GM19463 (cell line): ENCODE results near the gene MGAT4D.
"Not testable (repeated sequence)": the region's sequence is repeated elsewhere in the genome, so short reads cannot be mapped to it uniquely, and the experiment has no call there.

ENCODE experiments used
- ATAC-seq: cut with Tn5 transposase; IDR thresholded peaks from one replicate; pipeline ENCODE4 v1.9.1; 2021; ENCODE audit warnings: mild to moderate bottlenecking, moderate library complexity; ENCODE audit not compliant: unreplicated experiment

The MGAT4D gene

DNA sequence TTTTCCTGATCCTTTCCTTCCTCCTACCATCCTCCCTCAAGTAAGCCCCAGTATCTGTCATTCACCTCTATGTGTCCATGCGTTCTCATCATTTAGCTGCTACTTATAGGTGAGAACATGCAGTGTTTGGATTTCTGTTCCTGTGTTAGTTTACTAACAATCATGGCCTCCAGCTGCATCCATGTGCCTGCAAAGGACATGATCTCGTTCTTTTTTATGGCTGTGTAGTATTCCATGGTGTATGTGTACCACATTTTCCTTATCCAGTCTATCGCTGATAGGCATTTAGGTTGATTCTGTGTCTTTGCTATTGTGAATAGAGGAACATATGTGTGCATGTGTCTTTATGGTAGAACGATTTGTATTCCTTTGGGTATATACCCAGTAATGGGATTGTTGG is 53.7 kb downstream of the MGAT4D start:
- not testable (repeated sequence) for ATAC-seq

DNA sequence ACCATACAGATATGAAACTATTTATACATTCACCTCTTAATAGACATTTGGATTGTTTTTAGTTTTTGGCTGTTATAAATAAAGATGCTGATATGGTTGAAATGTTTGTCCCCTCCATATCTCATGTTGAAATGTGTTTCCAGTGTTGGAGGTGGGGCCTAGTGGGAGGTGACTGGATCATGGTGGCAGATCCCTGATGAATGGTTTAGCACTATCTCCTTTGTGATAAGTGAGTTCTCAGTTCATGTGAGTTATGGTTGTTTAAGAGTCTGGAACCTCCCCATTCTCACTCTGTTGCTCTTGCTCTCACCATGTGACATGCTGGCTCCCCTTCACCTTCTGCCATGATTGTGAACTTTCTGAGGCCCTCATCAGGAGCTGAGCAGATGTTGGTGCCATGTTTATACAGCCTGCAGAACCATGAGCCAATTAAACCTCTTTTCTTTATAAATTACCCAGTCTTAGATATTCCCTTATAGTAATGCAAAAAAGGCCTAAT is 58.4 kb downstream of the MGAT4D start:
- ATAC-seq: no peak

- ATAC-seq: no peak
Measured at GRCh38 chr4:140427919-140428471, 70.1 kb downstream of the MGAT4D start.

- peak; percentile 89 for ATAC-seq
Measured at GRCh38 chr4:140427106-140427918, 70.8 kb downstream of the MGAT4D start, which contains the start of gene CLGN. TSS of gene CLGN (minus strand) at chr4:140427648. CDS start at chr4:140413078, 14,570 bp downstream.

- peak; percentile 3 for ATAC-seq
Measured at GRCh38 chr4:140426610-140427105, 71.4 kb downstream of the MGAT4D start.

DNA sequence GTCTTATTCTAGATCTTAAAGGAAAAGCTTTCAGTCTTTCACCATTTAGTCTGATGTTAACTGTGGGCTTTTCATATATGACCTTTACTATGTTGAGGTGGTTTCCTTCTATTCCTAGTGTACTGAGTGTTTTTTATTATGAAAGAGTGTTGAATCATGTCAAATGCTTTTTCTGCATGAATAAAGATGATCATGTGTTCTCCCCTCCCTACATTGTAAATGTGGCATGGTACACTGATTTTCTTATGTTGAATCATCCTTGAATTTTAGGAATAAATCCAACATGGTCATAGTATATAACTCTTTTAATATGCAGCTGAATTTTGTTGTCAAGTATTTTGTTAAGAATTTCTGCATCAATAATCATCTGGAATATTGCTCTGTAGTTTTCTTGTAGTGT is 75.0 kb downstream of the MGAT4D start:
- no peak for ATAC-seq

DNA sequence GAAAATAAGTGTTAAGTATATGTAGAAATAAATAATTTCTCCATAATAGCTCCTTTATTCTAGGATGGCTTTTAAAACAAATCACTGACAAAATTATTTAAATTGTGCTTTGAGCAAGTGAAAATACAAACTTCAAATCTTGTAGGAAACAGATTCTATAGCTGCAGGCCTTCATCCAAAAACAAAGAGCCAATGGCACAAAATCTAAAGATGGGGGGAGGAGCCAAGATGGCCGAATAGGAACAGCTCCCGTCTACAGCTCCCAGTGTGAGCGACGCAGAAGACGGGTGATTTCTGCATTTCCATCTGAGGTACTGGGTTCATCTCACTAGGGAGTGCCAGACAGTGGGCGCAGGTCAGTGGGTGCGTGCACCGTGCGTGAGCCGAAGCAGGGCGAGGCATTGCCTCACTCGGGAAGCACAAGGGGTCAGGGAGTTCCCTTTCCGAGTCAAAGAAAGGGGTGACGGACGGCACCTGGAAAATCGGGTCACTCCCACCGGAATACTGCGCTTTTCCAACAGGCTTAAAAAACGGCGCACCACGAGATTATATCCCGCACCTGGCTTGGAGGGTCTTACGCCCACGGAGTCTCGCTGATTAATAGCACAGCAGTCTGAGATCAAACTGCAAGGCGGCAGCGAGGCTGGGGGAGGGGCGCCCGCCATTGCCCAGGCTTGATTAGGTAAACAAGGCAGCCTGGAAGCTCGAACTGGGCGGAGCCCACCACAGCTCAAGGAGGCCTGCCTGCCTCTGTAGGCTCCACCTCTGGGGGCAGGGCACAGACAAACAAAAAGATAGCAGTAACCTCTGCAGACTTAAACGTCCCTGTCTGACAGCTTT is 84.7 kb downstream of the MGAT4D start:
- not testable (repeated sequence) for ATAC-seq

- no peak for ATAC-seq
Measured at GRCh38 chr4:140408974-140409373, 89.1 kb downstream of the MGAT4D start.

- ATAC-seq: no peak
Measured at GRCh38 chr4:140406292-140406691, 91.8 kb downstream of the MGAT4D start.

DNA sequence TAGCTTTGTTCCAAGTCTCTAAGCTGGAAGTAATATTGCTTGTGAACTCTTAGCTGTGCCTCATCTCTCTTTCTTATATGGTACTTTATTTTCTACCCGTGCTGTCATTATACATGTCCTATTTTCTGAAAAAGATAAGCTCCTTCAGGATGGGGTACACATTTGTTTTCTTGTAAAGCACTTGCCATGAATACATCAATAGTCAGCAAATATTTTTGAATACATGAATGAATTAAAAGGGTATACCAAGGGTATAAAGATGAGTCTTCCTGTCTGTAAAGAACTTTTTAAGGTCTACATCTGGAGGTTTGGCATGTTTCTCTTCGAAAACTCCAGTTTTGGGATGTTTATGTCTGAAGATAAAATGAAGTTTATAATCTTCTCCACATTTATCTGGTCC is 98.0 kb downstream of the MGAT4D start:
- ATAC-seq: no peak

DNA sequence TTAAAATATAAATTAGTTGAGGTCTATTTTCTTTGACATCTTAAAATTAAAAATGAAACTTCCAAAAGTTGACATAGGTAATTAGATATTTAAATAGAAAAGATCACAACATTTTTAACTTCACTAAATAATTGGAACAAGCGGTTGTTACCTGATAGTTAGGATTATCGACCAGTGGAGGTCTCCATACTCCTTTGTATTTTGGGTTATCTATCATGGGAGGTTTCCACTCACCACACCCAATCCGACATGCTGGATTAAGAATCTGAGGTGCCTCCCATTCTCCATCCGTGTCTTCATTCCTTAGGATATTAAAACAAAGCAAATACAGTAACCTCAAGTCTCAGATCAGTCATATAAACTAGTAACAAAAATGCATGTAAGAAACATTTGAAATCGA is 102.4 kb downstream of the MGAT4D start:
- no peak for ATAC-seq
